ENCODE measurements around the gene DYRK4.

DYRK4 gene

GRCh38 chr12:4626543-4626942 is 64.5 kb downstream of the DYRK4 start:
- Histone ChIP-seq H3K9me3 (ENCODE audit: insufficient read depth, low read length) (no peaks in the 10 kb centered on the region), H3K36me3 (ENCODE audit: low read length) (no peaks in the 10 kb centered on the region), H3K27ac (ENCODE audit: low read depth, low read length) (no peak overlapping the region), H3K79me2 (ENCODE audit: insufficient read depth, low read length) (no peaks in the 10 kb centered on the region), H2AFZ (ENCODE audit: low read depth, low read length, severe bottlenecking) (no peak overlapping the region), H3K4me2 (ENCODE audit: low read depth, low read length, poor library complexity, severe bottlenecking) (no peak overlapping the region), H3K9ac (ENCODE audit: low read length) (no peak overlapping the region), H3K27me3 (ENCODE audit: low read length) (no peaks in the 10 kb centered on the region), H3K9me2 (replicated peaks; ENCODE audit: insufficient read depth, low read length) (no peaks in the 10 kb centered on the region), H4K20me1 (ENCODE audit: low read depth, low read length) (no peaks in the 10 kb centered on the region), H3K4me3 (ENCODE audit: insufficient read depth, low read length, poor library complexity, severe bottlenecking) (no peak overlapping the region), H3F3A (ENCODE audit: insufficient read depth) (no peaks in the 10 kb centered on the region)
- no peak for TF ChIP-seq CTCF (IDR thresholded peaks at IDR 0.05; ENCODE audit: insufficient read depth, low read length, poor library complexity, severe bottlenecking)
- TF ChIP-seq EZH2phosphoT487 (conservative IDR thresholded peaks at IDR 0.05; ENCODE audit: low read length), result no peak

GRCh38 chr12:4628406-4628805 is 66.4 kb downstream of the DYRK4 start:
- H3K36me3 ChIP-seq (ENCODE audit: low read length), result no peaks in the 10 kb centered on the region
- H4K20me1 ChIP-seq (ENCODE audit: low read depth, low read length), result no peaks in the 10 kb centered on the region
- no peak overlapping the region for H3K4me3 ChIP-seq (ENCODE audit: insufficient read depth, low read length, poor library complexity, severe bottlenecking)
- H3K27ac ChIP-seq (ENCODE audit: low read depth, low read length), result no peak overlapping the region
- no peaks in the 10 kb centered on the region for H3K9me2 ChIP-seq (replicated peaks; ENCODE audit: insufficient read depth, low read length)
- no peak overlapping the region for H3K9ac ChIP-seq (ENCODE audit: low read length)
- no peaks in the 10 kb centered on the region for H3K9me3 ChIP-seq (ENCODE audit: insufficient read depth, low read length)
- no peaks in the 10 kb centered on the region for H3K79me2 ChIP-seq (ENCODE audit: insufficient read depth, low read length)
- H2AFZ ChIP-seq (ENCODE audit: low read depth, low read length, severe bottlenecking), result no peak overlapping the region
- TF ChIP-seq CTCF (IDR thresholded peaks at IDR 0.05; ENCODE audit: insufficient read depth, low read length, poor library complexity, severe bottlenecking) (no peak), EZH2phosphoT487 (conservative IDR thresholded peaks at IDR 0.05; ENCODE audit: low read length) (no peak)
- H3K27me3 ChIP-seq (ENCODE audit: low read length), result no peaks in the 10 kb centered on the region
- no peak overlapping the region for H3K4me2 ChIP-seq (ENCODE audit: low read depth, low read length, poor library complexity, severe bottlenecking)
- no peaks in the 10 kb centered on the region for H3F3A ChIP-seq (ENCODE audit: insufficient read depth)

- no peak overlapping the region for H3K4me2 ChIP-seq (ENCODE audit: low read depth, low read length, poor library complexity, severe bottlenecking)
- H3F3A ChIP-seq (ENCODE audit: insufficient read depth), result no peaks in the 10 kb centered on the region
- H3K36me3 ChIP-seq (ENCODE audit: low read length), result no peaks in the 10 kb centered on the region
- no peak overlapping the region for H3K27ac ChIP-seq (ENCODE audit: low read depth, low read length)
- no peaks in the 10 kb centered on the region for H3K79me2 ChIP-seq (ENCODE audit: insufficient read depth, low read length)
- no peaks in the 10 kb centered on the region for H3K9me3 ChIP-seq (ENCODE audit: insufficient read depth, low read length)
- H3K27me3 ChIP-seq (ENCODE audit: low read length), result no peaks in the 10 kb centered on the region
- no peak overlapping the region for H3K4me3 ChIP-seq (ENCODE audit: insufficient read depth, low read length, poor library complexity, severe bottlenecking)
- H2AFZ ChIP-seq (ENCODE audit: low read depth, low read length, severe bottlenecking), result no peak overlapping the region
- H4K20me1 ChIP-seq (ENCODE audit: low read depth, low read length), result no peaks in the 10 kb centered on the region
- no peaks in the 10 kb centered on the region for H3K9me2 ChIP-seq (replicated peaks; ENCODE audit: insufficient read depth, low read length)
- H3K9ac ChIP-seq (ENCODE audit: low read length), result no peak overlapping the region
- TF ChIP-seq EZH2phosphoT487 (conservative IDR thresholded peaks at IDR 0.05; ENCODE audit: low read length) (no peak), CTCF (IDR thresholded peaks at IDR 0.05; ENCODE audit: insufficient read depth, low read length, poor library complexity, severe bottlenecking) (no peak)
Measured at GRCh38 chr12:4630262-4630661, 68.3 kb downstream of the DYRK4 start.
